Upper lobe of left lung (tissue), 6 donors: ENCODE measurements around the gene KCNG1. TPM values are rescaled to one million over a fixed set of nuclear protein-coding genes. Genes with fewer than 3 reads are reported as not detected.

Experiments used
- ATAC-seq, 2 donors: fragments of 200-7000 bp; cut with Tn5 transposase; one replicate each; pipeline ENCODE4 v1.9.1; 2022; ENCODE audit warnings: mild to moderate bottlenecking in 2 of 2, moderate library complexity in 2 of 2; ENCODE audit not compliant: low FRiP score in 2 of 2
- DNase-seq, 2 donors: peaks; one replicate each; pipeline ENCODE4 v3.0.0-alpha.2; 2019 to 2020
- H3K27ac ChIP-seq, 4 donors: fragments of 200-600 bp; sonication (generic); one replicate each; pipeline ENCODE4 v1.5.1; 2016 to 2019
- H3K27me3 ChIP-seq, 4 donors: fragments of 200-600 bp; sonication (generic); one replicate each; pipeline ENCODE4 v1.5.1; 2017 to 2019
- H3K36me3 ChIP-seq, 4 donors: fragments of 200-600 bp; sonication (generic); one replicate each; pipeline ENCODE4 v1.5.1; 2016 to 2019
- H3K4me1 ChIP-seq, 4 donors: fragments of 200-600 bp; sonication (generic); one replicate each; pipeline ENCODE4 v1.5.1; 2018 to 2019
- H3K4me3 ChIP-seq, 4 donors: fragments of 200-600 bp; sonication (generic); one replicate each; pipeline ENCODE4 v1.5.1; 2017 to 2019; ENCODE audit warnings: mild to moderate bottlenecking in 2 of 4, moderate library complexity in 1 of 4
- H3K9me3 ChIP-seq, 4 donors: fragments of 200-600 bp; sonication (generic); one replicate each; pipeline ENCODE4 v1.5.1; 2018 to 2019
- CTCF ChIP-seq, 6 experiments: fragments of 450-650 bp in 4 of 6; fragments of 200-600 bp in 2 of 6; sonication (generic) in 2 of 6; IDR thresholded peaks; one replicate each; pipeline ENCODE4 v1.5.1; 2016 to 2019; ENCODE audit warnings: antibody characterized with exemption in 6 of 6
- EP300 ChIP-seq, 4 donors: sonication (generic); formaldehyde crosslinking; IDR thresholded peaks; one replicate each; pipeline ENCODE4 v1.5.1; 2017; ENCODE audit warnings: antibody characterized with exemption in 4 of 4, control low read depth in 2 of 4
- POLR2A ChIP-seq, 4 donors: fragments of 450-650 bp; IDR thresholded peaks; one replicate each; pipeline ENCODE4 v1.5.1; 2016 to 2017; ENCODE audit warnings: antibody characterized with exemption in 4 of 4, mild to moderate bottlenecking in 2 of 4
- POLR2AphosphoS5 ChIP-seq, 2 donors: sonication (generic); formaldehyde crosslinking; IDR thresholded peaks; one replicate each; pipeline ENCODE4 v1.5.1; 2017; ENCODE audit warnings: antibody characterized with exemption in 2 of 2
- WGBS, 2 donors: methylation state at CpG; one replicate each; pipeline ENCODE4 v1.1.5; 2017 to 2018; 5-methylcytosine and 5-hydroxymethylcytosine counted together
- total RNA-seq, 6 donors: library from RNA; depleted of rRNA in 4 of 6; stranded (reverse); fragments of >200 nt in 4 of 6; gene quantifications; one replicate each; pipeline versions ENCODE4 v1.1.0 to v1.2.1, GENCODE V29; 2016 to 2021
- donor health status: DM: no; HTN: no; CAD: no; lungs with moderate emphysema.
- donor health status: DM: no; HTN: yes; CAD: no; lungs with severe emphysema.

Gene KCNG1
- total RNA-seq, 6 donors from 2014 or later: 0.17 to 0.37 (median 0.25) TPM; not detected in 2

- TF ChIP-seq POLR2AphosphoS5 (IDR thresholded peaks at IDR 0.05) (no peak), POLR2A (IDR thresholded peaks at IDR 0.05) (peak in 1 of 4 donors; percentile 31), EP300 (IDR thresholded peaks at IDR 0.05) (no peak), CTCF (IDR thresholded peaks at IDR 0.05) (peak in 1 of 6 experiments; percentile 7)
- Histone ChIP-seq H3K4me1 (peaks cover 27 to 55% (median 38%) of the 10 kb centered on the region in 4 donors), H3K27me3 (no peaks in the 10 kb centered on the region), H3K4me3 (peak within 1 kb of the TSS; percentile 88 to 96 (median 91)), H3K36me3 (peaks cover 0 to 23% (median 10%) of the 10 kb centered on the region in 4 donors), H3K27ac (peak within 1 kb of the TSS; percentile 88 to 95 (median 93)), H3K9me3 (no peaks in the 10 kb centered on the region)
- DNase-seq (peak; percentile 83 to 90), ATAC-seq (peak; percentile 90 to 94)
- WGBS, 2 donors: 1 to 3% methylated on average over 14 to 57 of the region's 67 CpGs
Measured at GRCh38 chr20:50958615-50959542, 64.0 kb downstream of the KCNG1 start, which contains the start of gene MOCS3. TSS of gene MOCS3 (plus strand) at chr20:50958818. CDS start at chr20:50958843, 25 bp downstream.

GRCh38 chr20:50957798-50958614 lies 64.9 kb downstream of the KCNG1 start, which contains the start of gene DPM1:
TSS of gene DPM1 (minus strand) at chr20:50958532. CDS start at chr20:50958523, 9 bp downstream.
- ATAC-seq (peak; percentile 93 to 95), DNase-seq (peak; percentile 86)
- TF ChIP-seq CTCF (IDR thresholded peaks at IDR 0.05): peak in 1 of 6 experiments; percentile 19
- peak; percentile 54 to 94 (median 74) for TF ChIP-seq POLR2A (IDR thresholded peaks at IDR 0.05)
- peak; percentile 96 to 99 for TF ChIP-seq POLR2AphosphoS5 (IDR thresholded peaks at IDR 0.05)
- TF ChIP-seq EP300 (IDR thresholded peaks at IDR 0.05): peak in 1 of 4 donors; percentile 69
- 1% methylated on average over 30 to 50 of the region's 52 CpGs for WGBS, 2 donors
- no peaks in the 10 kb centered on the region for H3K27me3 ChIP-seq
- H3K9me3 ChIP-seq: no peaks in the 10 kb centered on the region
- H3K36me3 ChIP-seq: peaks cover 3 to 32% (median 15%) of the 10 kb centered on the region in 4 donors
- peaks cover 27 to 55% (median 38%) of the 10 kb centered on the region in 4 donors for H3K4me1 ChIP-seq
- peak within 1 kb of the TSS; percentile 88 to 95 (median 93) for H3K27ac ChIP-seq
- peak within 1 kb of the TSS; percentile 88 to 96 (median 91) for H3K4me3 ChIP-seq

DNA sequence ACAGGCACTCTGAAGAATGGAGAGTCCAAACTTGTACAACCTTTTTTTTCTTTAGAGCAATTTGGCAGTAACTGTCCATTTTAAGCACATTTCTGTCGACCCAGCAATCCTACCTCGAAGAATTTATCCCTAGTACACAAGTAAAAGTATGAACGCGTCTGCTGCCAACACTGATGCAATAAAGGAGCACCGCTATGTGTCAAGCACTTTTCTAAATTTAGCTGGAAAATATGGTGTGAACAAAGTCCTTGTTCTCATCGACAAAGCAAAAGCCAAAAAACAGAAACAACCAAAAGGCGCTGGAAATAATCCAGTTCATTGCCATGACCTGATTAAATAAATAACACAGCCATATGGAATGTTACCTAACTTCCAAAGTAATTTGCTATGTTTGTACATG lies 65.6 kb downstream of the KCNG1 start:
- no peak for ATAC-seq
- Histone ChIP-seq H3K9me3 (no peaks in the 10 kb centered on the region), H3K36me3 (peaks cover 3 to 35% (median 18%) of the 10 kb centered on the region in 4 donors), H3K4me3 (peak overlapping the region; percentile 88 to 96 (median 91)), H3K27ac (peak overlapping the region in 2 of 4 donors; percentile 88 to 92), H3K4me1 (peaks cover 27 to 55% (median 38%) of the 10 kb centered on the region in 4 donors), H3K27me3 (no peaks in the 10 kb centered on the region)
- no peak for DNase-seq
- TF ChIP-seq CTCF (IDR thresholded peaks at IDR 0.05) (no peak), POLR2AphosphoS5 (IDR thresholded peaks at IDR 0.05) (no peak), EP300 (IDR thresholded peaks at IDR 0.05) (no peak), POLR2A (IDR thresholded peaks at IDR 0.05) (no peak)
- 23 to 27% methylated on average over 7 of the region's 7 CpGs for WGBS, 2 donors

DNA sequence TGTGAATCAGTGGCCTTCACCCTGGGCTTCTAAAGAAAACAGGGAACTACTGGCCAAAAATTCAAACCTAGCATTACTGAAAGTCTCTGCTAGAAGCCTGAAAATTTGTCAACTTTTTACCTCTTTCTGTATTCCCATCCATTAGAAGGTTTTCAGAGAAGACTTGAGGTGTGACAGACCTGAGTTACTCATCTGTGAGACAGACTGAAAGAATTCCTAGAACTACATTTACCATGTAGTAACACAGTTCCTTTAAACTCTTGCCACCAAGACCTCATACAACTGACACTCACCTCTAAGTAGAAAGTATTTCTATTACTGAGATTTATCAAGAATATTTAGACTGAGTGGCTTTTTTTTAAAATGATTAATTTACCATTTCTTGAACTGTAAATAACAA lies 69.1 kb downstream of the KCNG1 start:
- no peaks in the 10 kb centered on the region for H3K27me3 ChIP-seq
- no peak overlapping the region for H3K4me3 ChIP-seq
- peaks cover 16 to 30% (median 24%) of the 10 kb centered on the region in 4 donors for H3K4me1 ChIP-seq
- no peak overlapping the region for H3K27ac ChIP-seq
- ATAC-seq (no peak), DNase-seq (no peak)
- no peaks in the 10 kb centered on the region for H3K9me3 ChIP-seq
- TF ChIP-seq POLR2A (IDR thresholded peaks at IDR 0.05): no peak
- TF ChIP-seq POLR2AphosphoS5 (IDR thresholded peaks at IDR 0.05): no peak
- TF ChIP-seq EP300 (IDR thresholded peaks at IDR 0.05): no peak
- no peak for TF ChIP-seq CTCF (IDR thresholded peaks at IDR 0.05)
- peaks cover 17 to 62% (median 35%) of the 10 kb centered on the region in 4 donors for H3K36me3 ChIP-seq

Other genes with a start within 250 kb of the KCNG1 start
- gene BCAS4, start 228.0 kb downstream of the KCNG1 start, total RNA-seq: 10 to 100 TPM in 1 of 6 donors, 1 to 10 TPM in 5; 2.3 to 12.3 (median 5.2) TPM
- 10 to 100 TPM; 27.3 to 72.6 (median 45.0) TPM for gene ADNP, start 91.7 kb downstream of the KCNG1 start, total RNA-seq
- 10 to 100 TPM; 16.4 to 61.2 (median 28.4) TPM for gene DPM1, start 64.6 kb downstream of the KCNG1 start, total RNA-seq
- 1 to 10 TPM; 1.6 to 5.3 (median 4.4) TPM for gene MOCS3, start 64.3 kb downstream of the KCNG1 start, total RNA-seq